Measurements from ENCODE around the gene ARID1B.

- TF ChIP-seq, protein P1, sequence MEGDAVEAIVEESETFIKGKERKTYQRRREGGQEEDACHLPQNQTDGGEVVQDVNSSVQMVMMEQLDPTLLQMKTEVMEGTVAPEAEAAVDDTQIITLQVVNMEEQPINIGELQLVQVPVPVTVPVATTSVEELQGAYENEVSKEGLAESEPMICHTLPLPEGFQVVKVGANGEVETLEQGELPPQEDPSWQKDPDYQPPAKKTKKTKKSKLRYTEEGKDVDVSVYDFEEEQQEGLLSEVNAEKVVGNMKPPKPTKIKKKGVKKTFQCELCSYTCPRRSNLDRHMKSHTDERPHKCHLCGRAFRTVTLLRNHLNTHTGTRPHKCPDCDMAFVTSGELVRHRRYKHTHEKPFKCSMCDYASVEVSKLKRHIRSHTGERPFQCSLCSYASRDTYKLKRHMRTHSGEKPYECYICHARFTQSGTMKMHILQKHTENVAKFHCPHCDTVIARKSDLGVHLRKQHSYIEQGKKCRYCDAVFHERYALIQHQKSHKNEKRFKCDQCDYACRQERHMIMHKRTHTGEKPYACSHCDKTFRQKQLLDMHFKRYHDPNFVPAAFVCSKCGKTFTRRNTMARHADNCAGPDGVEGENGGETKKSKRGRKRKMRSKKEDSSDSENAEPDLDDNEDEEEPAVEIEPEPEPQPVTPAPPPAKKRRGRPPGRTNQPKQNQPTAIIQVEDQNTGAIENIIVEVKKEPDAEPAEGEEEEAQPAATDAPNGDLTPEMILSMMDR (IDR thresholded peaks at IDR 0.05; ENCODE audit: borderline replicate concordance, extremely low read depth, low read length, poor library complexity, severe bottlenecking) = no peak
- no peak for TF ChIP-seq EZH2 (IDR thresholded peaks at IDR 0.05; ENCODE audit: borderline replicate concordance, low read depth, low read length, severe bottlenecking)
Observed at GRCh38 chr6:156949376-156949775, 172.2 kb downstream of the ARID1B start.

Measured in DND-41 (cell line).